Hair follicular keratinocyte (primary cell): Measurements from ENCODE around the gene SPINK8. TPM values are rescaled to one million over a fixed set of nuclear protein-coding genes. Genes with fewer than 3 reads are reported as not detected.

ENCODE experiments used
- total RNA-seq: library from RNA; depleted of rRNA; stranded (reverse); fragments of >200 nt; gene quantifications from 2 replicates; pipeline ENCODE4 v1.2.3, GENCODE V29; 2015

Gene SPINK8
- total RNA-seq: not detected in 2 replicates

GRCh38 chr3:48333346-48334245 is at the start of gene SPINK8:
Gene SPINK8 (minus strand): TSS chr3:48333661. CDS start chr3:48328341, 5,320 bp downstream.

GRCh38 chr3:48371651-48372376 is 38.4 kb upstream of the SPINK8 start, which contains the start of gene FBXW12:
Gene FBXW12 (plus strand): TSS chr3:48372219. CDS start chr3:48372768, 549 bp downstream.

GRCh38 chr3:48301020-48301799 is 32.3 kb downstream of the SPINK8 start, which contains the start of gene NME6:
Gene NME6 (minus strand): TSS chr3:48301367.

Other genes starting within 250 kb of the SPINK8 start
- 3.4 and 25.5 TPM in 2 replicates for gene CDC25A, start 145.2 kb downstream of the SPINK8 start, total RNA-seq
- gene CAMP, start 110.2 kb downstream of the SPINK8 start, total RNA-seq: 0.62 TPM in 1 of 2 replicates, not detected in the other
- 4.1 and 6.5 TPM in 2 replicates for gene ZNF589, start 92.6 kb downstream of the SPINK8 start, total RNA-seq
- 21.6 and 23.0 TPM in 2 replicates for gene NME6, start 32.3 kb downstream of the SPINK8 start, total RNA-seq
- gene FBXW12, start 38.6 kb upstream of the SPINK8 start, total RNA-seq: not detected in 2 replicates
- gene PLXNB1, start 96.4 kb upstream of the SPINK8 start, total RNA-seq: 49.2 and 84.9 TPM in 2 replicates
- gene CCDC51, start 106.5 kb upstream of the SPINK8 start, total RNA-seq: 30.1 and 39.5 TPM in 2 replicates
- gene TMA7, start 106.6 kb upstream of the SPINK8 start, total RNA-seq: 383 and 572 TPM in 2 replicates
- gene ATRIP, start 113.1 kb upstream of the SPINK8 start, total RNA-seq: 5.0 and 10.8 TPM in 2 replicates
- 173 and 174 TPM in 2 replicates for gene SHISA5, start 170.5 kb upstream of the SPINK8 start, total RNA-seq
- 10.7 and 12.0 TPM in 2 replicates for gene PFKFB4, start 223.1 kb upstream of the SPINK8 start, total RNA-seq
- 6.1 and 6.7 TPM in 2 replicates for gene UCN2, start 230.1 kb upstream of the SPINK8 start, total RNA-seq